HG03097 (cell line): ENCODE measurements around the gene CAPN12.

Source experiments
- ATAC-seq: cut with Tn5 transposase; IDR thresholded peaks from one replicate; pipeline ENCODE4 v1.9.1; 2021; ENCODE audit not compliant: unreplicated experiment, low FRiP score

Gene CAPN12

GRCh38 chr19:38682872-38683392 lies 61.3 kb downstream of the CAPN12 start:
- no peak for ATAC-seq

DNA sequence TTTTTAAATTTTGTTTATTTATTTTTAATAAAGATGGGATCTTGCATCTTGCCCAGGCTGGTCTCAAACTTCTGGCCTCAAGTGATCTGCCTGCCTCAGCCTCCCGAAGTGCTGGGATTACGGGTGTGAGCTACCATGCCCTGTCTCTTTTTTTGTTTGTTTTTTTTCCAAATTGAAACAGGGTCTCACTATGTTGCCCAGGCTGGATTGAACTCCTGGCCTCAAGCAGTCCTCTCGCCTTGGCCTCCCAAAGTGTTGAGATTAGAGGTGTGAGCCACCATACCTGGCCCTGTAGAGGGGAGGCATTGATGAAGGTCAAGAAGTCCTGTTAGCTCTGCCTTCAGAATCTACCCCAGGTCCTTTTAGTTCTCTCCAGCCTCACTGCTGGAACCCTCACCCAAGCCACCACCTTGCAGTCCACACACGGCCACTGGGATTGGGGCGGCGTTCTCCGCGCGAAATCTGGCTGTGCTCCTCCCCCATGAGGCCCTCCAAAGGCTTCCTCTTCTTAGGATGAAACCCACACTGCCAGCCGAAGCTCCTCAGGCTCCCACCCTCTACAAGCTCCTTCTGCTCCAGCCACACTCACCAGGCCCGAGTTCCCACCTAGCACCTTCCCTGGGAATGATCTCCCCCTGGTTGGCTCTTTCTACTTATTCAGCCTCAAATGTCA lies 61.9 kb downstream of the CAPN12 start:
- no peak for ATAC-seq
